SJCRH30 (cell line): ENCODE data around the gene ACTL6B. TPM values are rescaled to one million over a fixed set of nuclear protein-coding genes. Genes with fewer than 3 reads are reported as not detected.

Experiments
- DNase-seq, 2 experiments: peaks; one replicate each; pipeline ENCODE4 v3.0.0-alpha.2; 2015 to 2020
- H3K27ac ChIP-seq: fragments of 250-450 bp; sonication (Bioruptor Pico); 2 replicates; pipeline ENCODE4 v1.5.1; 2020; ENCODE audit warnings: mild to moderate bottlenecking, moderate library complexity
- H3K27me3 ChIP-seq: fragments of 250-450 bp; sonication (Bioruptor Pico); 2 replicates; pipeline ENCODE4 v1.5.1; 2020; ENCODE audit warnings: mild to moderate bottlenecking, moderate library complexity
- H3K36me3 ChIP-seq: fragments of 250-450 bp; sonication (Bioruptor Pico); 2 replicates; pipeline ENCODE4 v1.5.1; 2020; ENCODE audit warnings: mild to moderate bottlenecking, moderate library complexity
- H3K4me1 ChIP-seq: fragments of 250-450 bp; sonication (Bioruptor Pico); 2 replicates; pipeline ENCODE4 v1.5.1; 2020; ENCODE audit warnings: mild to moderate bottlenecking, moderate library complexity
- H3K4me3 ChIP-seq: fragments of 250-450 bp; sonication (Bioruptor Pico); 2 replicates; pipeline ENCODE4 v1.5.1; 2020; ENCODE audit warnings: mild to moderate bottlenecking, moderate library complexity
- H3K9me3 ChIP-seq: fragments of 250-450 bp; sonication (Bioruptor Pico); replicated peaks from 2 replicates; pipeline ENCODE4 v1.5.1; 2020; ENCODE audit warnings: mild to moderate bottlenecking, moderate library complexity
- total RNA-seq: library from RNA; depleted of rRNA; stranded (reverse); fragments of >200 nt; shearing (Covaris generic); gene quantifications from 2 replicates; pipeline ENCODE4 v1.2.3, GENCODE V29; 2014

The ACTL6B gene
- total RNA-seq, 1 experiment from 2014 or later, result not detected

GRCh38 chr7:100632951-100633717 is 23.1 kb downstream of the ACTL6B start:
- Histone ChIP-seq H3K4me1 (no peaks in the 10 kb centered on the region), H3K36me3 (no peaks in the 10 kb centered on the region), H3K27ac (no peak overlapping the region), H3K27me3 (no peaks in the 10 kb centered on the region; the same call in 1 of the 2 replicates), H3K9me3 (no peaks in the 10 kb centered on the region), H3K4me3 (no peak overlapping the region)
- DNase-seq, result no peak

GRCh38 chr7:100630066-100630465 is 26.2 kb downstream of the ACTL6B start:
- no peak overlapping the region for H3K27ac ChIP-seq
- no peaks in the 10 kb centered on the region; the same call in 1 of the 2 replicates for H3K27me3 ChIP-seq
- H3K9me3 ChIP-seq, result no peaks in the 10 kb centered on the region
- H3K4me3 ChIP-seq, result no peak overlapping the region
- H3K4me1 ChIP-seq, result no peaks in the 10 kb centered on the region
- no peak for DNase-seq
- H3K36me3 ChIP-seq, result no peaks in the 10 kb centered on the region

GRCh38 chr7:100629117-100629716 is 27.0 kb downstream of the ACTL6B start:
- DNase-seq, result peak; percentile 72 to 85
- no peak overlapping the region for H3K27ac ChIP-seq
- no peaks in the 10 kb centered on the region for H3K9me3 ChIP-seq
- no peaks in the 10 kb centered on the region for H3K36me3 ChIP-seq
- H3K27me3 ChIP-seq, result no peaks in the 10 kb centered on the region; the same call in 1 of the 2 replicates
- H3K4me1 ChIP-seq, result no peaks in the 10 kb centered on the region
- H3K4me3 ChIP-seq, result no peak overlapping the region

GRCh38 chr7:100627238-100627549 is 29.1 kb downstream of the ACTL6B start:
- Histone ChIP-seq H3K4me3 (no peak overlapping the region), H3K27me3 (no peaks in the 10 kb centered on the region), H3K27ac (no peak overlapping the region), H3K36me3 (no peaks in the 10 kb centered on the region), H3K4me1 (no peaks in the 10 kb centered on the region), H3K9me3 (no peaks in the 10 kb centered on the region)
- no peak for DNase-seq

- DNase-seq, result peak; percentile 89 to 91
- Histone ChIP-seq H3K27ac (no peak overlapping the region), H3K4me3 (peak overlapping the region; percentile 53), H3K27me3 (no peaks in the 10 kb centered on the region), H3K4me1 (no peaks in the 10 kb centered on the region), H3K9me3 (no peaks in the 10 kb centered on the region), H3K36me3 (no peaks in the 10 kb centered on the region)
Observed at GRCh38 chr7:100626530-100627237, 29.6 kb downstream of the ACTL6B start.

- H3K4me1 ChIP-seq, result no peaks in the 10 kb centered on the region
- no peak overlapping the region for H3K27ac ChIP-seq
- DNase-seq, result no peak
- no peaks in the 10 kb centered on the region for H3K36me3 ChIP-seq
- H3K27me3 ChIP-seq, result no peaks in the 10 kb centered on the region
- H3K9me3 ChIP-seq, result no peaks in the 10 kb centered on the region
- peak overlapping the region; percentile 53 for H3K4me3 ChIP-seq
Observed at GRCh38 chr7:100626055-100626454, 30.2 kb downstream of the ACTL6B start.

GRCh38 chr7:100623951-100624824 is 32.1 kb downstream of the ACTL6B start:
- DNase-seq, result no peak
- H3K4me3 ChIP-seq, result no peak overlapping the region
- H3K9me3 ChIP-seq, result no peaks in the 10 kb centered on the region
- H3K36me3 ChIP-seq, result no peaks in the 10 kb centered on the region
- no peak overlapping the region for H3K27ac ChIP-seq
- no peaks in the 10 kb centered on the region for H3K4me1 ChIP-seq
- H3K27me3 ChIP-seq, result no peaks in the 10 kb centered on the region

GRCh38 chr7:100621554-100621953 is 34.7 kb downstream of the ACTL6B start:
- no peaks in the 10 kb centered on the region for H3K27me3 ChIP-seq
- H3K27ac ChIP-seq, result no peak overlapping the region
- DNase-seq, result no peak
- H3K4me1 ChIP-seq, result no peaks in the 10 kb centered on the region
- H3K4me3 ChIP-seq, result no peak overlapping the region
- H3K9me3 ChIP-seq, result no peaks in the 10 kb centered on the region
- no peaks in the 10 kb centered on the region for H3K36me3 ChIP-seq

GRCh38 chr7:100620804-100621203 is 35.4 kb downstream of the ACTL6B start:
- H3K36me3 ChIP-seq, result no peaks in the 10 kb centered on the region
- H3K4me3 ChIP-seq, result no peak overlapping the region
- no peak for DNase-seq
- H3K9me3 ChIP-seq, result no peaks in the 10 kb centered on the region
- H3K27ac ChIP-seq, result no peak overlapping the region
- H3K27me3 ChIP-seq, result no peaks in the 10 kb centered on the region
- no peaks in the 10 kb centered on the region for H3K4me1 ChIP-seq

GRCh38 chr7:100620239-100620638 is 36.0 kb downstream of the ACTL6B start:
- no peaks in the 10 kb centered on the region for H3K27me3 ChIP-seq
- H3K36me3 ChIP-seq, result no peaks in the 10 kb centered on the region
- no peak overlapping the region for H3K27ac ChIP-seq
- no peak overlapping the region for H3K4me3 ChIP-seq
- DNase-seq, result no peak
- no peaks in the 10 kb centered on the region for H3K4me1 ChIP-seq
- no peaks in the 10 kb centered on the region for H3K9me3 ChIP-seq

GRCh38 chr7:100614308-100614861 is 41.9 kb downstream of the ACTL6B start:
- H3K9me3 ChIP-seq, result no peaks in the 10 kb centered on the region
- no peak overlapping the region for H3K27ac ChIP-seq
- H3K4me3 ChIP-seq, result no peak overlapping the region
- no peaks in the 10 kb centered on the region for H3K36me3 ChIP-seq
- H3K27me3 ChIP-seq, result no peaks in the 10 kb centered on the region
- 0 out of 2 replicates have a peak, but pooled peaks cover 3% of the 10 kb centered on the region for H3K4me1 ChIP-seq
- DNase-seq, result no peak

- Histone ChIP-seq H3K4me1 (0 out of 2 replicates have a peak, but pooled peaks cover 3% of the 10 kb centered on the region), H3K4me3 (peak overlapping the region; percentile 72), H3K27me3 (no peaks in the 10 kb centered on the region), H3K27ac (no peak overlapping the region), H3K36me3 (no peaks in the 10 kb centered on the region), H3K9me3 (no peaks in the 10 kb centered on the region)
- no peak for DNase-seq
Observed at GRCh38 chr7:100613412-100614175, 42.7 kb downstream of the ACTL6B start.

GRCh38 chr7:100612730-100613390 is 43.4 kb downstream of the ACTL6B start:
- no peaks in the 10 kb centered on the region for H3K9me3 ChIP-seq
- H3K36me3 ChIP-seq, result no peaks in the 10 kb centered on the region
- H3K27me3 ChIP-seq, result no peaks in the 10 kb centered on the region
- DNase-seq, result peak; percentile 47 to 49
- H3K4me1 ChIP-seq, result 0 out of 2 replicates have a peak, but pooled peaks cover 3% of the 10 kb centered on the region
- H3K27ac ChIP-seq, result peak overlapping the region; percentile 52
- peak overlapping the region; percentile 72 for H3K4me3 ChIP-seq
